Fibroblast of lung (primary cell): ENCODE data around the gene TP73.

Experiments used
- EZH2 ChIP-seq: IDR thresholded peaks from 2 replicates; pipeline ENCODE4 v1.5.1; 2012; ENCODE audit warnings: low read length, control low read depth, mild to moderate bottlenecking; ENCODE audit errors: missing control alignments
- TF ChIP-seq, protein P1 (sequence below), 2 donors: IDR thresholded peaks in 1 of 2; conservative IDR thresholded peaks in 1 of 2; 1 replicate in 1 of 2; 2 replicates in 1 of 2; pipeline ENCODE4 v1.5.1; 2011 to 2012; ENCODE audit warnings: low read length in 2 of 2, control low read depth in 1 of 2, inconsistent platforms in 1 of 2, low read depth in 1 of 2, mild to moderate bottlenecking in 1 of 2

DNA sequence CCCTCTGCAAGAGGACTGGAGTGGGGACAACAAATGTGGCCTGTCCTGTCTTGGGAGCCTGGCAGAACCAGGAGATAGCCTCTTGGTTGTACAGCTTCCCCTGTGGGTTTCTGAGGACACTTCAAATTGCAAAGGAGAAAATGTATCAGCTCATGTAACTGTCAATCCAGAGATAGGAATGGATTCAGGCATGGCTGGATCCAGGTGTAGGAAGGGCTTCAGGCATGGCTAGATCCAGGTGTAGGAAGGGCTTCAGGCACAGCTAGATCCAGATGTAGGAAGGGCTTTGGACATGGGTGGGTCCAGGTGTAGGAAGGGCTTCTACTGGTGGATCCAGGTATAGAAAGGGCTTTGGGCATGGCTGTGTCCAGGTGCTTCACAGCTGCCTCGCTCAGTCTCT lies 30.9 kb downstream of the TP73 start:
- TF ChIP-seq, protein P1, sequence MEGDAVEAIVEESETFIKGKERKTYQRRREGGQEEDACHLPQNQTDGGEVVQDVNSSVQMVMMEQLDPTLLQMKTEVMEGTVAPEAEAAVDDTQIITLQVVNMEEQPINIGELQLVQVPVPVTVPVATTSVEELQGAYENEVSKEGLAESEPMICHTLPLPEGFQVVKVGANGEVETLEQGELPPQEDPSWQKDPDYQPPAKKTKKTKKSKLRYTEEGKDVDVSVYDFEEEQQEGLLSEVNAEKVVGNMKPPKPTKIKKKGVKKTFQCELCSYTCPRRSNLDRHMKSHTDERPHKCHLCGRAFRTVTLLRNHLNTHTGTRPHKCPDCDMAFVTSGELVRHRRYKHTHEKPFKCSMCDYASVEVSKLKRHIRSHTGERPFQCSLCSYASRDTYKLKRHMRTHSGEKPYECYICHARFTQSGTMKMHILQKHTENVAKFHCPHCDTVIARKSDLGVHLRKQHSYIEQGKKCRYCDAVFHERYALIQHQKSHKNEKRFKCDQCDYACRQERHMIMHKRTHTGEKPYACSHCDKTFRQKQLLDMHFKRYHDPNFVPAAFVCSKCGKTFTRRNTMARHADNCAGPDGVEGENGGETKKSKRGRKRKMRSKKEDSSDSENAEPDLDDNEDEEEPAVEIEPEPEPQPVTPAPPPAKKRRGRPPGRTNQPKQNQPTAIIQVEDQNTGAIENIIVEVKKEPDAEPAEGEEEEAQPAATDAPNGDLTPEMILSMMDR (conservative IDR thresholded peaks at IDR 0.05 in 1 of 2, IDR thresholded peaks at IDR 0.05 in 1 of 2; ENCODE audit: low read depth in 1 of 2, low read length in 2 of 2): no peak
- TF ChIP-seq EZH2: no peak
